Measurements from ENCODE around the gene RPL22.
"Not testable (repeated sequence)": the region's sequence is repeated elsewhere in the genome, so short reads cannot be mapped to it uniquely, and the experiment has no call there.

RPL22 gene

GRCh38 chr1:6221210-6221784 is 21.9 kb upstream of the RPL22 start:
- Histone ChIP-seq H3K9me2 (replicated peaks; ENCODE audit: control insufficient read depth, low read length) (no peaks in the 10 kb centered on the region), H3K4me1 (ENCODE audit: control insufficient read depth, low read length) (no peaks in the 10 kb centered on the region), H4K20me1 (ENCODE audit: control insufficient read depth, insufficient read depth, low read depth, low read length) (peaks cover 4% of the 10 kb centered on the region; the same call in 1 of the 2 replicates), H3K9me3 (ENCODE audit: control insufficient read depth, insufficient read depth, low read length) (no peaks in the 10 kb centered on the region), H3K79me2 (ENCODE audit: control insufficient read depth, low read length) (peaks cover 12% of the 10 kb centered on the region), H3K4me2 (ENCODE audit: low read length) (no peak overlapping the region), H3K36me3 (ENCODE audit: control insufficient read depth, low read length) (peaks cover 57% of the 10 kb centered on the region), H3F3A (ENCODE audit: control insufficient read depth, insufficient read depth) (no peaks in the 10 kb centered on the region; the same call in 1 of the 2 replicates), H3K27me3 (ENCODE audit: control insufficient read depth, low read length) (no peaks in the 10 kb centered on the region), H3K4me3 (ENCODE audit: low read length) (no peak overlapping the region), H3K27ac (ENCODE audit: low read depth, low read length) (no peak overlapping the region)
- TF ChIP-seq CTCF (IDR thresholded peaks at IDR 0.05; ENCODE audit: low read depth, low read length, poor library complexity, severe bottlenecking) (no peak), EZH2phosphoT487 (IDR thresholded peaks at IDR 0.05; ENCODE audit: borderline replicate concordance, low read length) (no peak)

- Histone ChIP-seq H3K4me1 (ENCODE audit: control insufficient read depth, low read length) (no peaks in the 10 kb centered on the region), H3F3A (ENCODE audit: control insufficient read depth, insufficient read depth) (no peaks in the 10 kb centered on the region; the same call in 1 of the 2 replicates), H3K4me3 (ENCODE audit: low read length) (no peak overlapping the region), H3K9me3 (ENCODE audit: control insufficient read depth, insufficient read depth, low read length) (no peaks in the 10 kb centered on the region), H3K79me2 (ENCODE audit: control insufficient read depth, low read length) (peaks cover 5% of the 10 kb centered on the region; the same call in 1 of the 2 replicates), H3K27me3 (ENCODE audit: control insufficient read depth, low read length) (no peaks in the 10 kb centered on the region), H3K36me3 (ENCODE audit: control insufficient read depth, low read length) (peaks cover 47% of the 10 kb centered on the region), H3K27ac (ENCODE audit: low read depth, low read length) (no peak overlapping the region), H3K9me2 (replicated peaks; ENCODE audit: control insufficient read depth, low read length) (no peaks in the 10 kb centered on the region), H3K4me2 (ENCODE audit: low read length) (no peak overlapping the region), H4K20me1 (ENCODE audit: control insufficient read depth, insufficient read depth, low read depth, low read length) (peaks cover 4% of the 10 kb centered on the region; the same call in 1 of the 2 replicates)
- TF ChIP-seq EZH2phosphoT487 (IDR thresholded peaks at IDR 0.05; ENCODE audit: borderline replicate concordance, low read length), result no peak
- no peak for TF ChIP-seq CTCF (IDR thresholded peaks at IDR 0.05; ENCODE audit: low read depth, low read length, poor library complexity, severe bottlenecking)
Observed at GRCh38 chr1:6220236-6220635, 20.8 kb upstream of the RPL22 start.

- peaks cover 41% of the 10 kb centered on the region for H3K36me3 ChIP-seq (ENCODE audit: control insufficient read depth, low read length)
- H3K4me2 ChIP-seq (ENCODE audit: low read length); H3K9me3 ChIP-seq (ENCODE audit: control insufficient read depth, insufficient read depth, low read length); H3F3A ChIP-seq (ENCODE audit: control insufficient read depth, insufficient read depth); H3K4me3 ChIP-seq (ENCODE audit: low read length); H3K79me2 ChIP-seq (ENCODE audit: control insufficient read depth, low read length); H3K4me1 ChIP-seq (ENCODE audit: control insufficient read depth, low read length); H3K9me2 ChIP-seq (replicated peaks; ENCODE audit: control insufficient read depth, low read length); H4K20me1 ChIP-seq (ENCODE audit: control insufficient read depth, insufficient read depth, low read depth, low read length); H3K27me3 ChIP-seq (ENCODE audit: control insufficient read depth, low read length); H3K27ac ChIP-seq (ENCODE audit: low read depth, low read length): not testable (repeated sequence)
Observed at GRCh38 chr1:6219641-6220040, 20.2 kb upstream of the RPL22 start.

- no peaks in the 10 kb centered on the region for H3K9me3 ChIP-seq (ENCODE audit: control insufficient read depth, insufficient read depth, low read length)
- no peaks in the 10 kb centered on the region for H3K79me2 ChIP-seq (ENCODE audit: control insufficient read depth, low read length)
- no peaks in the 10 kb centered on the region for H3K27me3 ChIP-seq (ENCODE audit: control insufficient read depth, low read length)
- H3K9me2 ChIP-seq (replicated peaks; ENCODE audit: control insufficient read depth, low read length), result no peaks in the 10 kb centered on the region
- no peaks in the 10 kb centered on the region for H3K4me1 ChIP-seq (ENCODE audit: control insufficient read depth, low read length)
- H3F3A ChIP-seq (ENCODE audit: control insufficient read depth, insufficient read depth), result no peaks in the 10 kb centered on the region; the same call in 1 of the 2 replicates
- no peak overlapping the region for H3K4me2 ChIP-seq (ENCODE audit: low read length)
- TF ChIP-seq EZH2phosphoT487 (IDR thresholded peaks at IDR 0.05; ENCODE audit: borderline replicate concordance, low read length) (no peak), CTCF (IDR thresholded peaks at IDR 0.05; ENCODE audit: low read depth, low read length, poor library complexity, severe bottlenecking) (no peak)
- H4K20me1 ChIP-seq (ENCODE audit: control insufficient read depth, insufficient read depth, low read depth, low read length), result no peaks in the 10 kb centered on the region
- H3K27ac ChIP-seq (ENCODE audit: low read depth, low read length), result no peak overlapping the region
- H3K4me3 ChIP-seq (ENCODE audit: low read length), result no peak overlapping the region
- H3K36me3 ChIP-seq (ENCODE audit: control insufficient read depth, low read length), result peaks cover 30% of the 10 kb centered on the region
Observed at GRCh38 chr1:6218375-6219164, 19.2 kb upstream of the RPL22 start.

Measured in DOHH2 (cell line).